GM18870 (cell line): Measurements from ENCODE around the gene PRKCI.
A peak's percentile ranks its signal among the peaks of the same experiment; 100 is the strongest.
"Not testable (repeated sequence)": the region's sequence is repeated elsewhere in the genome, so short reads cannot be mapped to it uniquely, and the experiment has no call there.

Experiments
- ATAC-seq: cut with Tn5 transposase; IDR thresholded peaks from one replicate; pipeline ENCODE4 v1.9.1; 2021; ENCODE audit warnings: moderate library complexity; ENCODE audit not compliant: unreplicated experiment

PRKCI gene

DNA sequence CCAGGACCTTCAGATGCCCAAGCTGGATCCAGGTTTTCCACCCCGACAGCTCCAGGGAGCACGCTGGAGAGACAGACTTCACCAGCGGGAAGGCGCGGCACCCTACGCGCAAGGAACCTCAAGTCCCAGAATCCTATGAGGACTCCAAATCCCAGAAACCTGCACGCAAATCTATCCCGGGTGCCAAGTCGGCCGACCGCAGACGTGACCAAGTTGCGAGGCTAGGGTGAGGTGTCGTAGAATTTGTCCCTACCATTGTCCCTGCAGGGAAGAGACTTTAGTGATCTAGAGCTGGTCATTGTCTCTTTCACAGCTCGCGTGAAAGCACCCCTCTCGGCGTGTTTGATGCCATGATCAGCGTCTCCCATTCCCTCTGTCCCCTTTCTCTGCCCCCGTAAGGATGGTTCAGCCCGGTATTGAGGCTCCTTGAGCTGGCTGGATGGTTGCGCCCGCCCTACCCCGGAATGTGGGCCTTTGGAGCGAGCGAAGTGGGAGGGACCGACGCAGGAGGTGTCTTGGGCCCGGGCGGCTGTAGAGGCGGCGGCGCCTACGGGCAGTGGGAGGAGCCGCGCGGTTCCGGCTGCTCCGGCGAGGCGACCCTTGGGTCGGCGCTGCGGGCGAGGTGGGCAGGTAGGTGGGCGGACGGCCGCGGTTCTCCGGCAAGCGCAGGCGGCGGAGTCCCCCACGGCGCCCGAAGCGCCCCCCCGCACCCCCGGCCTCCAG is at the start of gene PRKCI:
Gene PRKCI, plus strand, starts transcription at position 501 of the 723 bp plus-strand sequence. CDS start 246 bp downstream, outside the sequence.
- ATAC-seq: peak; percentile 91

DNA sequence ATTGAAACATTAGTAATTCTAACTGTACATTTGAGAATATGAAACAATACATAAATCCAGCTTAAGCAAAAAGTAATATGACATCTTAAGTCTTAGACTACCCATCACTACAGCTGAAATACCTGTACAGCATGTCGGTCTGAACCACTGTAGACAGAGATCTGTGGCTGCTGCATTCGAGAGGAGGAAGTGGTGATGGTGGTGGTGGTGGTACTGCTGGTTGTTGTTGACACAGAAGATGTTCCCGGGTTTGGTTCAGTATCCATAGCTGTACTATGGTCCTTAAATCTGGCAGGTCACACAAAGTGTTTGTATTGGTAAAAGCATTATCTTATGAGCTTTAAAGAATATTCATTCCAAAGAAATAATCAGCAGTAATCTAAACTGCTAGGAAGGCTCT is 43.6 kb upstream of the PRKCI start:
- ATAC-seq: no peak

DNA sequence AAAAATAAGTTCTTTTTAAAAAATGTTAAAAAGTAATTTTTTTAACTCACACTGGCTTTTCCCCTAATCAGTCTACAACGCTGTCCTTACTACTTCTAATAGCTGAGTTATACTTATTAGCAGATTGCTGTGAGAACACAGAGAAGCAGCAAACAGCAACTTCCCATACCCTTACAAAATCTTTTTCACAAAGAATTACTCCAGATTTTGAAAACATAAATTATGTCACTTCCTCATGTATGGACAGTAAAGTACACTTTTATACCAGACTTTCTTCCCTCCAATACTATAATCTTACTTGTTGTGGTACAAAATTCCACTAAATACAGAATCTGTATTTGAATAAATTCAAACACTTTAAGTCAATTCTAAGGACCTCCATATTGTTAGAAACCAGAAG is 42.8 kb upstream of the PRKCI start:
- ATAC-seq: no peak

DNA sequence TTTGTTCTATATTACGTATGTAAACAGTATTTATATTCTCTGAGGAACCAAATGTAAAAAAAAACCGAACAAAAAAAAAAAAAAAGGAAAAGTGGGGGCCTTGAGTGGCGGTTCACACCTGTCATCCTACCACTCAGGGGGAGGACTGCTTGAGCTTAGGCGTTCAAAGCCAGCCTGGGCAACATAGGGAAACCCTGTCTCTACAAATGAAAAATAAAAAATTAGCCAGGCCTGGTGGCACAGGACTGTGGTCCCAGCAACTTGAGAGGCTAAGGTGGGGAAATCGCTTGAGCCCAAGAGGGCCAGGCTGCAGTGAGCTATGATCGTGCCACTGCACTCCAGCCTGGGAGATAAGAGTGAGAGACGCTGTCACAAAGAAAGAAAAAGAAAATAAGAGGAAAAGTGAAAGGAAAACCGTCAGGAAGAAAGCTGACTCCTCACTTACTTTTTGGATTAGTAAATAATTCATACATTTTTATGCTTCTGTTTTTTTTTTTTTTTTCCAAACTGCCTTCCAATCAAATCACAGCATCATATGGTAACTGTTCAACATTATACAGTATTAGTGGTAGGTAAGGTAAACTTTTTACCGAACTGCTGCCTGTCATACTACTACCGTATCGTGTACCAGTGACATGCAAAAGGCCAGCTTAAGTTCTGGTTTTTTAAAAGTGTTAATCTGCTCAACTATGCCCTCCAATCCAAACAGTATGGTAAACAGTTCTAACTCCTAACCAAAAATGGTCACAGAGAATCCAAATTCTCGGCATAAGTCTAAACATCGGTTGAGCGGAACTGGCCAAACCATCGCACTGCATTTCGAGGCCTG is 41.9 kb upstream of the PRKCI start:
- ATAC-seq: peak; percentile 26

DNA sequence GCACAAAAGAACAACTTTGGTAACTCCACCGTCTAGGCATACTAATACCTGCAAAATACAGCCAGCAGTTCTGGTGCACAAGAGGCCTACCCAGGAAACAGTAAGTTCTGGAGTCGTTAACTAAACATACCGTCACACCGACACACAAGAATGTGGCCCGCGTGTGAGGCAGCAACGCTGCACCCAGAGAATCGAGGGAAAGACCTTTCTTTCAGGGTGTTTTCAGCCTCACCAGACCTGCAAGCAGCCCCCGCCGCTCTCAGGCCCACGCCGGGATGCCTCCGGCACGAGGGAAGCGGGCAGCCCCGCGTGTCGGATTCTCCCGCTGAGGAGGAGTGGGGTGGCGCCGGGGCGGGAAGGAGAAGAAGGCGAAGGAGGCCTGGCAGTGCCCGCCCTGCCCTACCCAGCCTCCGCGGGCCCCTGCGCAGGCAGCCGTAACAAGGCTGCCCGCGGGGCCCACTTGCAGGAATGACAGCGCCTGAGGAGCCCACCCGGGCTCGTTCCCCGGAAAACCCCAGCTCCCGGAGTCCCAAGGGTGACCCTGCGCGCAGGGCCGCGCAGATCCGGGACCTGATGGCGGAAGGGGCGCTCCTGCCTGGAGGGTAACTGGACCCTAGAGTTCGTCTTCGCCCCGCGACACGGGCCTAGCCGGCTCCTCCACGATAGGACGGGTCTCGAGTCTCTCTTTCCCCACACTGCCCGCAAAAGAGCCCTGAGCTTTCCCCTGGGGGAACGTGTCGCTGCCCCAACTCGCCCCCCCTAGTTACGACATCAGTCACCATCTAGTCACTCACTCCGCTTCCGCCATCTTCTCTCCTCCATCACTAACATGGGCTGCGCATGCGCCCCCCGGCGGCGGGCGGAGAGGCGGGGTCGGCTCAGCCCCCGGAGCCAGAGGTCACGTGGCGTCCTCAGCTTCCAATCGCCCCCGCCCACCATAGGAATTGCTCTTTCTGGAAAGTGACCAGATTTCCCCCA is 41.0 kb upstream of the PRKCI start, which contains the start of gene PHC3:
Gene PHC3, minus strand, starts transcription at position 826 of the 978 bp plus-strand sequence. Its CDS starts 18 bp downstream, at position 808.
- peak; percentile 73 for ATAC-seq

DNA sequence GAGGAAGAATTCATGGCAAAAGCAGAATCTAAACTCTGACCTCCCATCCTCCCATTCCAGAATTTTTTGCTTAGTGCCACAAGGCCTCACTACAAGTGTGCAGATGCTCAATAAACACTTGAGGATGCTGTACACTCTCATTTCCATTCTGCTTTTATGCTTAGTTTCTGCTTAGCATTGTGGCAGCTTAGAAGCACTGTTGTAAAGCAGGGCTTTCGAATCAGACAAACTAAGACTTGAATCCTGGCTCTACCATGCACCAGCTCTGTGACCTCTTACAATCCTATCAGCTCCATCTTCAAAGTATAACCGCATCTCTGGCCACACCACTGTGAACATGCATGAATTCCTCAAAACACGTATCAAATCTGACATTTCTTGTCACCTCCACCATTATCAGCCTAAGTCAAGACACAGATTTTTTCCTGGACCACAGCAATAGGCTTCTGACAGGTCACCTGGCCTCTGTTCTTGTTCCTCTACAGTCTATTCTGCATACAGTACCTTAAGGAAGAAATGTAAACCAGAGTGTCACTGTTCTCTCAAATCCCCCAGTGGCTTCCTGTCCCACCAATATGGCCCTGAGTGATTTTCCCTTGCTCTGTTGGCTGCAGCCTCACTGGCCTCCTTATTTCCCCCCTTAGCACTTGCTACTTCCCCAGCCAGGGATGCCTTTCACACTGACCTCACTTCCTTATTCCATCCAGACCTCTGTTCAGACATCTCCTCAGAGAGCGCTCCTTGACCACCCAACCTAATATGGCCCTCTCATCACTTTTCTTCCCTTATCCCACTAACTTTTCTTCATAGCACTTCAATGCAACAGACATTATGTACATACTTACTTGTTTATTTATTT is 32.6 kb upstream of the PRKCI start:
- peak; percentile 8 for ATAC-seq

DNA sequence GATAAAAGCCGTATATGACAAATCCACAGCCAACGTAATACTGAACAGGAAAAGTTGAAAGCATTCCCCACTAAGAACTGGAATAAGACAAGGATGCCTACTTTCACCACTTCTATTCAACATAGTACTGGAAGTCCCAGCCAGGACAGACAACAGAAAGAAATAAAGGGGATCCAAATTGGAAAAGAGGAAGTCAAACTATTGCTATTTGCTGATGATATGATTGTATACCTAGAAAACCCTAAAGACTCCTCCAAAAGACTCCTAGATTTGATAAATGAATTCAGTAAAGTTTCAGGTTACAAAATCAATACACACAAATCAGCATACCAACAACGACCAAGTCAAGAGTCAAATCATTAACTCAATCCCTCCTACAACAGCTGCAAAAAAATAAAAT is 26.5 kb upstream of the PRKCI start:
- not testable (repeated sequence) for ATAC-seq

DNA sequence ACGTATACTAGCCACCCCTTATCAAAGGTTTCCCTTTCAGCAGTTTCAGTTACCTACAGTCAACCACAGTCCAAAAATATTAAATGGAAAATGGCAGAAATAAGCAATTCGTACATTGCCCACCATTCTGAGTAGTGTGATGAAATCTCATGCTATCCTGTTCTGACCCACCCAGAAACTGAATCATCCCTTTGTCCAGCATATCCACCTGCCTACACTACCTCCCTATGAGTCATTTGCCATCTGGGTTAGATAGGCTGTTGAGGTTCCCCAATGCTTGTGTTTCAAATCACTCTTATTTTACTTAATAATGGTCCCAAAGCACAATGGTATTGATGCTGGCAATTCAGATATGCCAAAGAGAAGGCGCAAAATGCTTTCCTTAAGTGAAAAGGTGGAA is 25.4 kb upstream of the PRKCI start:
- ATAC-seq: no peak

DNA sequence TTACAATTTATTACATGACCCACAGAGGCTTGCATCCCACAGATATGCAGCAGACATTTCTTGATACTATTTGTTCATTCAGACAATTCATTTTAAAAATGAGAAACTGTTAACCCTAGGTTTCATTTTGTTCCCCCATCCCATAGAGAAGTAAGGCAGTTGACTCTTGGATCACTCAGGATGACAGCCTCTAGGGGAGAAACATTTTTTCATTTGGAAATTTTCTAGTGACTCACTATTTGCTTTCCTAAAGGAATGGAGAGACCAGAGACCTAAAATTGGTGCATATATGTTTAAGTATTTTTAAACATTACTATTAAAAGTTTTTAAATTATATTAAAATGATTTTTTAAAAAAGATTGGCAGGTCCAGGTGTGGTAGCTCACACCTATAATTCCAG is 21.2 kb upstream of the PRKCI start:
- ATAC-seq: no peak

DNA sequence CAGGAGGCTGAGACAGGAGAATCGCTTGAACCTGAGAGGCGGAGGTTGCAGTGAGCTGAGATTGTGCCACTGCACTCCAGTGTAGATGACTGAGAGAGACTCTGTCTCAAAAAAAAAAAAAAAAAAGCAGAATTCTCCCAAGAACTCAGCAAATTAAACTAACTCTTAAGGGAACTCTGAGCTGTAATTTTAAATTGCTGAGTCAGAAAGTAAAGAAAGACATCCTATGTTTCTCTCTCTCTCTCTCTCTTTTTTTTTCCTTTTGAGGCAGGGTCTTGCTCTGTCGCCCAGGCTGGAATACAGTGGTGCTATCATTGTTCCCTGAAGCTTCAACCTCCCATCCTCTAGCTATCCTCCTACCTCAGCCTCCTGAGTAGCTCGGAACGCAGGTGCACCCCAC is 20.7 kb upstream of the PRKCI start:
- no peak for ATAC-seq

DNA sequence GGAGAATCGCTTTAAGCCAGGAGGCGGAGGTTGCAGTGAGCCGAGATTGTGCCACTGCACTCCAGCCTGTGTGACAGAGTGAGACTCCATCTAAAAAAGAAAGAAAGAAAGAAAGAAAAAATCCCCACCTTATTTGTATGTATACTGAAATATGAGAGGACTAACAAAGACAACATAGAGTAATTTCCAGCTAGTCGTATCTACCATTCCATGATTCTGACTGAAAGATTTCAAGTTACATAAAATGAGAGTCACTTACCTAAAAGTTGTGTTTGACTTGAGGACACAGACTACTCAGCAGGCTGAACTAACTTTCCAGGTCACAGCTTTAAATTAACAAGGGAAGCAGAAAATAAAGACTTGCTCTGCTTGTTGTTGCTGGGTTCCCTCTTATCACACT is 18.8 kb upstream of the PRKCI start:
- ATAC-seq: no peak

DNA sequence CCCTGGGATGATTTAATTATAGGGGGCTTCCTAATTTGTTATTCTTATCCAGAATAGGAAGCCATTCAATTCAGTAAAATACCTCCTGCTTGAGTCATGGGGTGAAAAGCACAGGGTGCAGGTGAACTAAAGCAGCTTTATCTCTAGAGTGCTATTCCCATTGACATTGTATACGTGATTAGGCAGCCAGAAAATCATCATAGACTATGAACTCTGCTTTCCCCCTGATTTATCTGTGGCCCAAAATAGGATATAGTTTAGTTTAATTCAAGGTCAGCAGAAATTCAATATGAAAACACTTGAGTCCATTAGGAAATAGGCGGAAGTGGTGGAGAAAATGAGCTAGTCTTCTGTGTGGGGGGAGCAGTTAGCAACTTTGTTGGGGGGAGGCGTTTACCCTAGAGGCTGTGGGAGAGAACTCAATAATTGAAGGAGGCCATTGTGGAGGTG is 18.2 kb upstream of the PRKCI start:
- ATAC-seq: no peak

DNA sequence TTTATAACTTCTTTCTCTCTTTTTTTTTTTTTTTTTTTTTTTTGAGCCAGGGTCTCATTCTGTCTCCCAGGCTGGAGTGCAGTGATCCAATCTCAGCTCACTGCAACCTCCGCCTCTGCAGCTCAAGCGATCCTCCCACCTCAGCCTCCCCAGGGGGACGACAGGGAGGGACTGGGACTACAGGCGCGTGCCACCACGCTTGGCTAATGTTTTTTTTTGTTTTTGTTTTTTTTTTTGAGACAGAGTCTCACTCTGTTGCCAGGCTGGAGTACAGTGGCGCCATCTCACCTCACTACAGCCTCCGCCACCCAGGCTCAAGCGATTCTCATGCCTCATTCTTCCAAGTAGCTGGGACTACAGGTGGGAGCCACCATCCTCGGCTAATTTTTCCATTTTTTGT is 17.7 kb upstream of the PRKCI start:
- ATAC-seq: no peak

DNA sequence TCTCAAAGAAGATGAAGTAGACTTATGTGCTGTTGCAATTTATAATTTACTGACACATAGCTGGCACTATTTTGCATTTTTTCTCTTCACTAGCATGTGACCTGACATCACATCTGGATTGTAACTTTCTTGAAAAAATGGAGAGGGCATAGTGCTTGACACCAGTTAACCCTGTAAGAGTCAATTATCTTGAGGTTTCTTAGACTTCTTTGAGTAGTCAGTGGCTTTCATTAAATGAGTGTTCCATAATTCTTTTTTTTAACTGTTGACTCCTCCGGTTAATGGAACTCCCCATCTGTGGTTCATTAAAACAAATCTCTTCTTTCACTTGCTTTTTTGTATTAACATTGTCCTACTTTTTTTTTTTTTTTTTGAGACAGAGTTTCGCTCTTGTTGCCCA is 16.9 kb upstream of the PRKCI start:
- no peak for ATAC-seq

DNA sequence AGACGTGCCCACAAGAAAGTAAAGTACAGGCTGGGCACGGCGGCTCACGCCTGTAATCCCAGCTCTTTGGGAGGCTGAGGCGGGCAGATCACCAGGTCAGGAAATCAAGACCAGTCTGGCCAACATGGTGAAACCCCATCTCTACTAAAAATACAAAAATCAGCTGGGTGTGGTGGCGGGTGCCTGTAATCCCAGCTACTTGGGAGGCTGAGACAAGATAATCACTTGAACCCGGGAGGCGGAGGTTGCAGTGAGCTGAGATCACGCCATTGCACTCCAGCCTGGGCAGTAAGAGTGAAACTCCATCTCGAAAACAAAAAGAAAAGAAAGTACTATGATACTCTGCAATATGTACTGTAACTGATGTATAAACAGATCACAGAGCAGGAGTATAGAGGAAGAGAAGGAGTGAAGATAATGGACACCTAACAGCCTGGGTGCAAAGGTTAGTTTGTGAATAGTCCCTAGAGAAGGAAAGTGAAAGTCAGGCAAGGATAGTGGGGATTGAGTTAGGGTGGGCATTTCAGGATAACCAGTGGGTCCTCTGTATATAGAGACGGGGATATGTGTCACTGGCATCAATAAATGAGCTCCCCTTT is 16.0 kb upstream of the PRKCI start:
- ATAC-seq: not testable (repeated sequence)

DNA sequence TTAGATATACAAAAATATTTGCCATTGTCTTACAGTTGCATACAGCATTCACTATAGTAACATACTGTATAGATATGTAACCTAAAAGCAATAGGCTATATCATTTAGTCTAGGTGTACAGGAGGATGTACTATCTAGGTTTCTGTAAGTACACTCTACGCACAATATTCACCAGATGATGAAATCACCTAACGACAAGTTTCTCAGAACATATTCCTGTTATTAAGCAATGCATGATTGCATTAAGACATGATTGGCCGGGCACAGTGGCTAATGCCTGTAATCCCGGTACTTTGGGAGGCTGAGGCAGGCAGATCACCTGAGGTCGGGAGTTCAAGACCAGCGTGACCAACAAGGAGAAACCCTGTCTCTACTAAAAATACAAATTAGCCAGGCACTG is 14.5 kb upstream of the PRKCI start:
- no peak for ATAC-seq

DNA sequence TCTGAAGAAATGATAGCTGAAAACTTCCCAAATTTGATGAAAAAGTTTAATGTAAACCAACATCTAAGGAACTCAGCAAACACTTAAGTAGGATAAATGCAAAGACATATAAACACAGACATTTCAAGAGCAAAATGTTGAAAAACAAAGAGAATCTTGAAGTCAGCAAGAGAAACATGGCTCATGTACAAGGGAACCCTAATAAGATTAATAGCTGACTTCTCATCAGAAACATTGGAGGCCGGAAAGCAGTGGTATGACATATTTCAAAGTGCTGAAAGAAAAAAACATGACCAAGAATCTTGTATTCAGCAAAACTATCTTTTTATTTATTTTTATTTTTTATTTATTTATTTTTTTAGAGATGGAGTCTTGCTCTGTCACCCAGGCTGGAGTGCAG is 10.6 kb upstream of the PRKCI start:
- ATAC-seq: no peak

DNA sequence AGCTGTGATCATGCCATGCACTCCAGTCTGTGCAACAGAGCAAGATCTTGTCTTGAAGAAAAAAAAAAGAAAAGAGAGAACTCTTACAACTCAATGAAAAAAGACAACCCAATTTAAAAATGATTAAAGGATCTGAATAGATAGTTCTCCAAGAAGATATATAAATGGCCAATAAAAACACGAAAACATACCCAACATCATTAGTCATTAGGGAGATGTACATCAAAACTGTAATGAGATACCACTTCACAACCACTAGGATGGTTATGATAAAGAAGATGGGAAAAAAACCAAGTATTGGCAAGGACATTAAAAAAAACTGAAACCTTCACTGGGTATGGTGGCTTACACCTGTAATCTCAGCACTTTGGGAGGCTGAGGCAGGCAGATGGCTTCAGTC is 2.4 kb upstream of the PRKCI start:
- ATAC-seq: no peak

DNA sequence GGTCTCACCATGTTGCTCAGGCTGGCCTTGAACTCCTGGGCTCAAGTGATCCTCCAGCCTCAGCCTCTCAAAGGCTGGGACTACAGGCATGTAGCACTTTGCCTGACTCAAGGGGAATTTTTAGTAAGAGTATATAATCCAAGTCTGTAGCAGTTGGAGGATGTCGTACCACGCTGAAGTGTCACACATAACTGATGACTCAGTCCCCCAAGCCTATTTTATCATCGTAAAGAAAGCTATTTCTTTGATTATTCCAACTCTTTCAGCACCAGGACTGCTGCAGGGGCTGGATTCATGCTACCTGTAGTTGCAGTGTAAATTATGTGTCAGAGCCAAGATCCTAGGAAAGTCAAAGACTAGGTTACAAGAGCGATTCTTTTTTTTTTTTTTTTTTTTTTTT is 1.4 kb upstream of the PRKCI start:
- ATAC-seq: no peak
